ENCODE results near the gene UBE3C.

DNA sequence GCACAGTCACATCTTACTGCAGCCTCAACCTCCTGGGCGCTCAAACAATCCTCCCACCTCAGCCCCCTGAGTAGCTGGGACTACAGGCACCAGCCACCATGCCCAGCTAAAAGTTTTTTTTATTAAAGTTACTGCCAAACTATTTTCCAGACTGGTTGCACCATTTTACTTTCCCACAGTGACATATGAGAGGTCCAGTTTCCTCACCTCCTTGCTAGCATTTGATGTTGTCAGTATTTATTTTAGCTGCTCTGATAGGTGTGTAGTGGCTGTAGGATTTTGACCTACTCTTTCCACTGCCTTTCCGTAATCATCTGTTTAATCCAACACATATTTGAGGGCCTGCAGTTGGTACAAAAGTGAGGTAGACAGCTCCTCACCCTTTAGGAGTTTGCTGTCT lies 5.4 kb upstream of the UBE3C start:
- TF ChIP-seq, protein P1, sequence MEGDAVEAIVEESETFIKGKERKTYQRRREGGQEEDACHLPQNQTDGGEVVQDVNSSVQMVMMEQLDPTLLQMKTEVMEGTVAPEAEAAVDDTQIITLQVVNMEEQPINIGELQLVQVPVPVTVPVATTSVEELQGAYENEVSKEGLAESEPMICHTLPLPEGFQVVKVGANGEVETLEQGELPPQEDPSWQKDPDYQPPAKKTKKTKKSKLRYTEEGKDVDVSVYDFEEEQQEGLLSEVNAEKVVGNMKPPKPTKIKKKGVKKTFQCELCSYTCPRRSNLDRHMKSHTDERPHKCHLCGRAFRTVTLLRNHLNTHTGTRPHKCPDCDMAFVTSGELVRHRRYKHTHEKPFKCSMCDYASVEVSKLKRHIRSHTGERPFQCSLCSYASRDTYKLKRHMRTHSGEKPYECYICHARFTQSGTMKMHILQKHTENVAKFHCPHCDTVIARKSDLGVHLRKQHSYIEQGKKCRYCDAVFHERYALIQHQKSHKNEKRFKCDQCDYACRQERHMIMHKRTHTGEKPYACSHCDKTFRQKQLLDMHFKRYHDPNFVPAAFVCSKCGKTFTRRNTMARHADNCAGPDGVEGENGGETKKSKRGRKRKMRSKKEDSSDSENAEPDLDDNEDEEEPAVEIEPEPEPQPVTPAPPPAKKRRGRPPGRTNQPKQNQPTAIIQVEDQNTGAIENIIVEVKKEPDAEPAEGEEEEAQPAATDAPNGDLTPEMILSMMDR (IDR thresholded peaks at IDR 0.05), result no peak
- TF ChIP-seq POLR2A (IDR thresholded peaks at IDR 0.05), result no peak
- no peak for TF ChIP-seq POLR2AphosphoS5 (IDR thresholded peaks at IDR 0.05)

Measured in prostate gland (tissue), 2 donors.